ENCODE measurements around the gene OR13C2. TPM values are rescaled to one million over a fixed set of nuclear protein-coding genes. Genes with fewer than 3 reads are reported as not detected.

OR13C2 gene
- total RNA-seq, 1 donor from 2014 or later: not detected

DNA sequence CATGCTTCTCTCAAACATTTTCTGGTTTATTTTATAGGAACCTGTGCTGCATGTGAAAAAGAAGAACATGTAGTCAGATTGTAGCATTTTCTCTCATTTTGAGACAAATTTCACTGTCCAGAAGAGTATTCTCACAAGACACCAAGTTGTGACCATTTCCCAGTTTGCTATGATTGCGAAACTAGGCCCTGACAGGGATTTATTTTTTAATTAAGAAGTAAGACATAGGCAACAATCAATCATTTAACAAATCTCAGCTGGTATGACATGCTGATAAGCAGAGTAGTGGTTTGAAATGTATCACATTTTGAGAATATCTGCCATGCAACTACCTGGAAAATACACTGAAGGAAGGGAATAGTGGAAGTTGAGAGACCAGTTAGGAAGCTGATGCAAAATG is 24.9 kb downstream of the OR13C2 start:
- Mint-ChIP-seq H3K4me1 (no peaks in the 10 kb centered on the region), H3K4me3 (no peak overlapping the region), H3K9me3 (no peaks in the 10 kb centered on the region), H3K27ac (no peak overlapping the region), H3K27me3 (no peaks in the 10 kb centered on the region), H3K36me3 (ENCODE audit: low read depth) (no peaks in the 10 kb centered on the region)
- no peak for DNase-seq
- intact Hi-C loops (cut with micrococcal nuclease): no loop called here

DNA sequence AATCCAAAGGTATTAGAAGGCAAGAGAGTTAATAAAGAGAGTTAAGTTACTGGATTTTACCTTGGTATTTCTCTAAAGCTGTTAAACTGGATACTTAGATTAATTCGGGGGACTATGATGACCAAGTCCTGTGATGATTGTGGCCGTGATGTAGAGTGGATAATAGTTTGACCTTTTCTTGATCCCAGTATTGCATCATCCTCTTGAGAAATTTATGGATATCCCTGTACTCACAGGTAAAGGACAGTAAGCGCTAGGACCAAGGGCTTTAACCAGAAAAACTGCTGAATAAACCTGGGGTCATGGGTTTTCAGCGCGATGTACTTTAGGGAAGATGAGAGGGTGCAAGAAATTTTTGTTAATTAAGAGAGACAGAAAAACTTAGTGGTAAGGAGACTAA is 28.2 kb downstream of the OR13C2 start:
- intact Hi-C loops (cut with micrococcal nuclease): no loop called here
- no peak for DNase-seq
- H3K4me1 Mint-ChIP-seq: no peaks in the 10 kb centered on the region
- H3K36me3 Mint-ChIP-seq (ENCODE audit: low read depth): no peaks in the 10 kb centered on the region
- H3K27ac Mint-ChIP-seq: no peak overlapping the region
- H3K9me3 Mint-ChIP-seq: peaks cover 4% of the 10 kb centered on the region
- no peak overlapping the region for H3K4me3 Mint-ChIP-seq
- no peaks in the 10 kb centered on the region for H3K27me3 Mint-ChIP-seq

DNA sequence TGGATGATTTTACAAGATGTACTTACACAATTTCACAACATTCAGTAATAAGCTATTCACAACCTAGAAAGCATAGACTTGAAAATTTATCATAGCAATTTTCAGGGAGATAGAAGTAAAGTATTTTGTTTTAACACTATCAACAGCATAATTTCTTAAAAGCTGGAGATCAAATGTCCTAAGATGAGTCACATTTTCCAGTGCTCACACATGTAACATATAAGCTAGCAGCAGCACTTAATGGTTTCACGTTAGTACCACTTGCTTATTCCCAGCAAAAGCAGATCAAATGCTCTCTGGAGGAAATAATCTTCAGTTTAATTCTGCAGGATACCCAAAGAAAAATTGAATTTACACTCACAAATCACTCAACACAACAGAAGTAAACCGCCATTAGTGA is 30.0 kb downstream of the OR13C2 start:
- Mint-ChIP-seq H3K4me3 (no peak overlapping the region), H3K27ac (no peak overlapping the region), H3K4me1 (no peaks in the 10 kb centered on the region), H3K9me3 (peaks cover 4% of the 10 kb centered on the region), H3K36me3 (ENCODE audit: low read depth) (no peaks in the 10 kb centered on the region), H3K27me3 (no peaks in the 10 kb centered on the region)
- no peak for DNase-seq
- intact Hi-C loops (cut with micrococcal nuclease): no loop called here

DNA sequence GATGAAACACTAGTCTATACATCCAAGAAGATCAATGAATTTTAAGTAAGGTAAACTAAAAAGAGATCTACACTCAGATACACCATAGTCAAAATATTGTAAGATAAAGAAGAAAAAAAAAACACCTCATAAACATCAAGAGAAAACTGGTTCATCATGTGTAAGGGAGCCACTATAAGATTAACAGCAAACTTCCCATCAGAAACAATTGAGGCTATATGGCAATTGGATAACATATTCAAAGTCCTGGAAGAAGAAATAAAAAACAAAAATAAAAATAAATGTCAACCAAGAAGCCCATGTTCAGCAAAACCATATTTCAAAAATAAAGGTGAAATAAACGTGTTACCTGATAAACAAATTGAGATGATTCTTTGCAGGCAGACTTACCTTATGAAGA is 32.8 kb downstream of the OR13C2 start:
- DNase-seq: no peak
- intact Hi-C loops (cut with micrococcal nuclease): no loop called here

DNA sequence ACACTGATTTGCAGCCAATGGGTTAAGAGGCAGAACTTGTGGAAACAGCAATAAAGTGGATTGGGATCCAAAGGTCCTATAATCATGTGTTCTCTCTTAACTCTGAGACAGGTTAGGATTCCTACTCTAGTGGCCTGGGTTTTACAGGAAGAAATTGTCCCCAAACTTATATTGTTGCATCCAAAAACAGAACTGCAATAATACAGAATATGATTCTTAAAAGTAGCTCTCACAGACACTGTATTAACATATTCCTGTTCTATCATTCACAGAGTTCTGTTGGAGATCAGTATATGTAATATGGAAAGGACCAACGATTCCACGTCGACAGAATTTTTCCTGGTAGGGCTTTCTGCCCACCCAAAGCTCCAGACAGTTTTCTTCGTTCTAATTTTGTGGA is 36.6 kb downstream of the OR13C2 start, which contains the start of gene OR13C8:
Gene OR13C8 (plus strand): TSS at position 301 of the 400 bp plus-strand sequence. CDS start 0 bp downstream, at position 301.
- intact Hi-C loops (cut with micrococcal nuclease): no loop called here
- H3K4me1 Mint-ChIP-seq: no peaks in the 10 kb centered on the region
- no peak for DNase-seq
- H3K27ac Mint-ChIP-seq: no peak within 1 kb of the TSS
- no peak within 1 kb of the TSS for H3K4me3 Mint-ChIP-seq
- H3K9me3 Mint-ChIP-seq: peaks cover 4% of the 10 kb centered on the region
- H3K27me3 Mint-ChIP-seq: no peaks in the 10 kb centered on the region
- no peaks in the 10 kb centered on the region for H3K36me3 Mint-ChIP-seq (ENCODE audit: low read depth)

More for the DNA sequence above, 32.8 kb downstream of the OR13C2 start:
- no peaks in the 10 kb centered on the region for H3K4me1 Mint-ChIP-seq
- H3K36me3 Mint-ChIP-seq (ENCODE audit: low read depth): no peaks in the 10 kb centered on the region
- H3K27me3 Mint-ChIP-seq: no peaks in the 10 kb centered on the region
- peaks cover 4% of the 10 kb centered on the region for H3K9me3 Mint-ChIP-seq
- no peak overlapping the region for H3K27ac Mint-ChIP-seq
- H3K4me3 Mint-ChIP-seq: no peak overlapping the region

DNA sequence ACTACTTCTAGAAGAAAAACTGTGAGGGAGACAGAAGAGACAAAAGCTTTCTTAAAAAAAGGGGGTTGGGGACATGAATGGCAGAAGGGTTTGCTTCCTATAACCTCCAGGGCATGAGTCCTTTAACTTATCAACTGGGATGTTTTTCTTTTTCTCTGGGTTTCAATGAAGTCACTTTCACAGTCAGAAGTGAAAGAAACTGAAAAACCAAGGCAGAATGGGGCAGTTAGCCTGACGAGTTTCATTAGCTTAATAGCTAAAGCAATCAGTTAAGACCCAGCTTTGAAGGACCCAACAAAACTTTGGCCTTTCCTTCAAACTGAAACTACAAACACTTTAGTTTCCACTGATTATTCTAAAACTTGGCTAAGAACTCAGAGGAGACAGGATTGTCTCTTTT is 41.1 kb downstream of the OR13C2 start:
- intact Hi-C loops (cut with micrococcal nuclease): no loop called here
- Mint-ChIP-seq H3K27me3 (no peaks in the 10 kb centered on the region), H3K9me3 (no peaks in the 10 kb centered on the region), H3K4me1 (no peaks in the 10 kb centered on the region), H3K27ac (no peak overlapping the region), H3K36me3 (ENCODE audit: low read depth) (no peaks in the 10 kb centered on the region), H3K4me3 (no peak overlapping the region)
- DNase-seq: no peak

DNA sequence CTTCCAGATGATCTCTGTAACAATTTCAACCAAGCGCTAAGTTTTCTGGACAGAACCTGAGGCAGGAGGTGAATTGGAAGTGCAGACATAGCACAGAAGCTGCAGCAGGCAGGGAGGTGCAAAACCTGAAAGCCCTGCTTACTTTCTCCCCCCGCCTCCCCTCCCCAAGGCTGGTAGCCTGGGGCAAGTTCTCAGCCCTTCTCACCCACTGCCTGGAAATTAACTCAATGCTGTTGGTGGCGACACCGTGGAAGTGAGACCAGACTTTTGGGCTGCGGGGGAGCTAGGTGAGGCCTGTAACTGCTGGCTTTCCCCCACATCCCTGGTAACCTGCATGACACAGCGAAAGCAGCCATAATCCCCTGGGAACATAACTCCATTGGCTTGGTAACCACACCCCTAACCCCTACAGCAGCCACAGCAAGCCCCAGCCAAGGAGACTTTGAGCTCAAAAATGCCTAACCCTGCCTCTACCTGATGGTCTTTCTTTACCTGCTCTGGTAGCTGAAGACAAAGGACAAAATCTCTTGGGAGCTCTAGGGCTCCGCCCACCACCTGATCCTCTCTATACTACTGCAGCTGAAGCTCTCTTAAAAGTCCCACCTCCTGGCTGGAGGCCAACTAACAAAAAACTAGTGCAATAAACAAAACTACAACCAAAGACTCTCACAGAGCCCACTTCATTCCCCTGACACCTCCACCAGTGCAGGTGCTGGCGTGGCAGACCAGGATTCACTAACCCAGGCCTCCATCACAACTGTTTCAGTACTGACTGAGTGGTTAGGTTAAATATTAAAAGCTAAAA is 48.4 kb downstream of the OR13C2 start:
- no peaks in the 10 kb centered on the region for H3K36me3 Mint-ChIP-seq (ENCODE audit: low read depth)
- H3K4me1 Mint-ChIP-seq: no peaks in the 10 kb centered on the region
- no peaks in the 10 kb centered on the region for H3K9me3 Mint-ChIP-seq
- no peak overlapping the region for H3K4me3 Mint-ChIP-seq
- no peak overlapping the region for H3K27ac Mint-ChIP-seq
- no peak for DNase-seq
- intact Hi-C loops (cut with micrococcal nuclease): no loop called here
- H3K27me3 Mint-ChIP-seq: no peaks in the 10 kb centered on the region

DNA sequence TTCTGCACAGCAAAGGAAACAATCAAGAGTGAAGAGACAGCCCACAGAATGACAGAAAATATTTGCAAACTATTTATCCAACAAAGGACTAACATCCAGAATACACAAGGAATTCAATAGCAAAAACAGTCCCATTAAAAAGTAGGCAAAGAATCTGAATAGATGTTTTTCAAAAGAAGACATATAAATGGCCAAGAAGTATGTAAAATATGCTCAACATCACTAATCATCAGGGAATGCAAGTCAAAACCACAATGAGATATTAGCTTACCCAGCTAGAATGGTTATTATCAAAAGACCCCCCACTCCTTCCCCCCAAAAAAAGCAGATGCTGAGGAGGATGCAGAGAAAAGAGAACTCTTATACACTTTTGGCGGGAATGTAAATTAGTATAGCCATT is 49.9 kb downstream of the OR13C2 start:
- no peak for DNase-seq
- Mint-ChIP-seq H3K4me3 (no peak overlapping the region), H3K9me3 (no peaks in the 10 kb centered on the region), H3K27me3 (no peaks in the 10 kb centered on the region), H3K36me3 (ENCODE audit: low read depth) (no peaks in the 10 kb centered on the region), H3K27ac (no peak overlapping the region), H3K4me1 (no peaks in the 10 kb centered on the region)
- intact Hi-C loops (cut with micrococcal nuclease): no loop called here

Other genes starting within 250 kb of the OR13C2 start
- gene OR13F1, start 101.4 kb downstream of the OR13C2 start, total RNA-seq: not detected in 2 replicates
- gene OR13C4, start 78.4 kb downstream of the OR13C2 start, total RNA-seq: not detected in 2 replicates
- gene OR13C3, start 68.8 kb downstream of the OR13C2 start, total RNA-seq: not detected in 2 replicates
- gene OR13C8, start 36.5 kb downstream of the OR13C2 start, total RNA-seq: not detected in 2 replicates
- not detected in 2 replicates for gene OR13C5, start 6.2 kb downstream of the OR13C2 start, total RNA-seq
- gene OR13C9, start 12.6 kb upstream of the OR13C2 start, total RNA-seq: not detected in 2 replicates
- gene OR13D1, start 88.9 kb upstream of the OR13C2 start, total RNA-seq: not detected in 2 replicates
- 9.4 and 10.8 TPM in 2 replicates for gene NIPSNAP3A, start 142.1 kb upstream of the OR13C2 start, total RNA-seq
- 0.19 and 0.66 TPM in 2 replicates for gene NIPSNAP3B, start 158.5 kb upstream of the OR13C2 start, total RNA-seq